Measurements from ENCODE around the gene ATP11B.
"Not testable (repeated sequence)": the region's sequence is repeated elsewhere in the genome, so short reads cannot be mapped to it uniquely, and the experiment has no call there.

Gene ATP11B

DNA sequence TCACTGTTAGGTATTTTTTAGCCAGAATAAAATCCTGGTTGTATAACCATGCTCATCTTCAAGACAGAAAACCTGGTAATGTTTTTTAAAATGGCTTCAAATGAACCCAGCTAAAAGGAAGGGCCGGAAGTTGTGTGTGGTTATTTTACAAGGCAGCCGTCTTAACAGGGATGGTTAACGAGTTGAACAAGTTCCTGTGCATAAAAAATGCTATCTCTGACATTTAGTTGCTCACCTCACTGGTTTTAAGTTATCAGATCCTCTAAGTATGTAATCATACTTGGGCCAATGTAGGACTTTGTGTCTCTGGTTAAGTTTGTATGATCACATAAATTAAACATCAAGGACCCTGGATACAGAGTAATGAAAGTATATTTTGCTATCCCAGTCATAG lies 2.1 kb downstream of the ATP11B start:
- peak; percentile 5 for DNase-seq (ENCODE audit: low read depth, low spot score)

DNA sequence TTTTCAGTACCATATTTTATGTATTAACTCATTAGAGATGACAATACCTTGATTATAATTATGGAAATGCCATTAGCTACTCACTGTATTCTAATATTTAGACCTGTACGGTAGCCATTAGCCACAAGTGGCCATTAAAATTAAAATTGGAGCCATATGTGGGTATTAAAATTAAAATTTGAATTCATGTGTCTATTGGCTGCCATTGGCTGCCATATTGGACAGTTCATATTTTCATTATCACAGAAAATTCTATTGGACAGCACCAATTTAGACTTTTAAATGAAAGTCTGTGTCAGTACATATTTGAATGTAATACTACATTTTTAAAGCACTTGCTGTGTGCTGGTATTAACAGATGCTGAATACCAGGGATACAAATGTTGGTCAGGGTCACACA lies 3.0 kb downstream of the ATP11B start:
- DNase-seq (ENCODE audit: low read depth, low spot score): no peak

DNA sequence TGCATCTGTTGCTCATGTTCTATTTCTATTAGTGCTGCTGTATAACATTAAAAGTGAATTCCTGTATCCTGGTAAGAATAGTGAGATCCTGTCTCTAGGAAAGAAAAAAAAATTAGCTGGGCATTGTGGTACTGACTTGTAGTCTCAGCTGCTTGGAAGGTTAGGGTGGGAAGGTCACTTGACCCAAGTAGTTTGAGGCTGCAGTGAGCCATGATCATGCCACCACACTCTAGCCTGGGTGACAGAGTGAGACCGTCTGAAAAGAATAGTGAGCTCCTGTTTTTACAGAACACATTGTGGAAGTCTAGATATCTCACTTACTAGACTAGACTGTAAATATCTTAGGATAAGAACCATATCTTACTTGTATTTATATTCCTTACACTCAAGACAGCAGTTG lies 4.6 kb downstream of the ATP11B start:
- DNase-seq (ENCODE audit: low read depth, low spot score): no peak

- not testable (repeated sequence) for DNase-seq (ENCODE audit: low read depth, low spot score)
Observed at GRCh38 chr3:182799143-182799542, 5.8 kb downstream of the ATP11B start.

DNA sequence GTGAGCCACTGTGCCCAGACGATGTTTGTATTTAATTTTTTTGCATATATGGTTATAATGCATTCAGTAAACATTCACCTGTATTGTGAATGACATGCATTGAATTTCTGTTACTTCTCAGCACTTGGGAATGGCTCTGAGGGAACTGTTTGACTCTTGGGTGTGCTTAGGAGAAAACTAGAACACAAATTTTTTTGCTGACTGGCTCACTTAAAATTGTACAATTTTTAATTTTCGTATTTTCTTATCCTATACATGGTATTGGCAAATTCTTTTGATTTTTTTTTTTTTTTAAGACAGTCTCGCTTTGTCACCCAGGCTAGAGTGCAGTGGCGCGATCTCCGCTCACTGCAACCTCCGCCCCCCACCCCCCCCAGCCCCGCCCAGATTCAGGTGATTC lies 7.2 kb downstream of the ATP11B start:
- DNase-seq (ENCODE audit: low read depth, low spot score): no peak

- no peak for DNase-seq (ENCODE audit: low read depth, low spot score)
Observed at GRCh38 chr3:182802413-182803390, 9.4 kb downstream of the ATP11B start.

- DNase-seq (ENCODE audit: low read depth, low spot score): no peak
Observed at GRCh38 chr3:182803596-182803995, 10.3 kb downstream of the ATP11B start.

DNA sequence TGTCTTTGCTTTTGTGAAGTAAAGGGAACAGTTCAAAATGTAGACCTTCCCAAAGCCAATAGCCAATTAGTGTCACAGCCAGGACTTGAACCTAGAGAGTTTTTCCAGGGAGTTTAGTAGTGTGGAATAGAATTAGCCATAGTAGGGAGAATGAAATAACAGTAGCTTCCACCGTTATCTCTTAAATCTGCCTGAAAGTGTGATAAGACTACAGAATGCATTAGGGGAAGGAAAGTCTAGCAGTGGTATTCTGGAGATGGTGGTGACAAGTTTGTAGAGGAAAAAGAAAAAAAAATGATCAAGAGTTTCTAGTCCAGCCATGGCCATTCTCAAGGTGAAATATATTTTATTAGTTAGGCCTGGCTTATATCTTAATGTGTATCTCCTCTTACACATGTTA lies 13.8 kb downstream of the ATP11B start:
- DNase-seq (ENCODE audit: low read depth, low spot score): no peak

- no peak for DNase-seq (ENCODE audit: low read depth, low spot score)
Observed at GRCh38 chr3:182808041-182808770, 14.9 kb downstream of the ATP11B start.

GRCh38 chr3:182809531-182809930 lies 16.2 kb downstream of the ATP11B start:
- DNase-seq (ENCODE audit: low read depth, low spot score): no peak

DNA sequence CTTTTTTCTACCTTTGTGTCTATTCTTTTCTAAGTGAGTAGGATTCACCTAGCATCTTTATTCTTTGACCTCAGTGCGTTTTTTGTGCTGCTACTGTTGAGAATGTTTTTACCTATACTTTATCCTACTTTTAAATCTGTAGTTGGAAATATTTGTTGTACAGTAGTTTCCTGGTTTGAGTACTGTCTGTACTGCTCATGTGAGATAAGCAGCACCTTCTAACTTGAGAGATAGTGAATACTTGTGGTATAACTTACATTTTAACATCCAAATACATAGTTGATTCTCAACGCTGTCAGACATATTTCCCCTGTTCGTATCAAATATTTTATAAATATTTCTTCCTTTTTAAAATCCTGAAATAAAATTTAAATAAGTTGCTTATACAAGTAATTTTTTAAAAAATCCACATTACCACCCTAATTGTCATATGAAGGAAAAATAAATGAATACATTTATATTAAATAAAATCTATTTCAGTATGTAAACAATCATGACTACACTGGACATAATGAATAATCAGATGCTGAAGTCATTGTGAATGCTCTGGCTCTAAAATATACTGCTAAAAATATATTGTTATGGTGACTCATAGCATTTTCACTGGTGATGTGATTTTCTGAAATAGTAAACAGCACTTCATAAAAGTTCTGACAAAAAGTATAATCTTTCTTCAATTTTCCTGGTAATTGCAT lies 17.4 kb downstream of the ATP11B start:
- DNase-seq (ENCODE audit: low read depth, low spot score): no peak

DNA sequence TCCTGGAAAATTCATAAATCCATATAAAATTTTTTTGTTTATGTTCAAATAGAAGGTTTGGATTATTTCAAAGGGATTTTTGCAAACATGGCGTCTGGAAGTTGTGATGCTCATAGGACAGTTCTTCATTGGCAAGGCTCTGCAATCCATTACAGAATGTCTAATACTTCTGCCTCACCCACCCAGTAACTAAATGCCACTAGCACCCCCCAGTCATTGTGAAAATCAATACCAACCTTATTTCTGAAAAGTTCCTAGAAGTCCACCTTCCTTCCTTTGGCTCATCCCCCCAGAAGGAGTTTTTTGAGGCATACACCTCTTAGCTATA lies 17.9 kb downstream of the ATP11B start:
- DNase-seq (ENCODE audit: low read depth, low spot score): no peak

- DNase-seq (ENCODE audit: low read depth, low spot score): no peak
Observed at GRCh38 chr3:182812123-182812522, 18.8 kb downstream of the ATP11B start.

- DNase-seq (ENCODE audit: low read depth, low spot score): no peak
Observed at GRCh38 chr3:182814419-182815062, 21.2 kb downstream of the ATP11B start.

DNA sequence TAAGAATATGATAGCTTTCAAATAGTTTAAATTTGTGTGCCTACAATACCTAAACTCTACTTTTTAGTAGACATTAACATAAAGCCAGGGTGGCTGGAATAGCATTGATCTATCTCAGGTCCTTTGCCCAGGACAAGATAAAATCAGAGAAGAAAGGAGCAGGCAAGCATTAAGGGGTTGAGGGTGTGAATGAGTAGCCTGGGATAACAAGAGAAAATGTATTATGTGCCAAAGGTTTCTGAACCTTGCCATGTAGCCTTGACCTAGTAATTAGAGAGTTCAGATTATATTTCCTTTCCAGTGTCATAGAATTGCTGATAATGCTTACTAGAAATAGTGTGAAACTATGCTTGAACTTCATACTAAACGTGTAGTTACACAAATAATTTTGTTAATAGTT lies 22.9 kb downstream of the ATP11B start:
- DNase-seq (ENCODE audit: low read depth, low spot score): no peak

- no peak for DNase-seq (ENCODE audit: low read depth, low spot score)
Observed at GRCh38 chr3:182818296-182818978, 25.1 kb downstream of the ATP11B start.

DNA sequence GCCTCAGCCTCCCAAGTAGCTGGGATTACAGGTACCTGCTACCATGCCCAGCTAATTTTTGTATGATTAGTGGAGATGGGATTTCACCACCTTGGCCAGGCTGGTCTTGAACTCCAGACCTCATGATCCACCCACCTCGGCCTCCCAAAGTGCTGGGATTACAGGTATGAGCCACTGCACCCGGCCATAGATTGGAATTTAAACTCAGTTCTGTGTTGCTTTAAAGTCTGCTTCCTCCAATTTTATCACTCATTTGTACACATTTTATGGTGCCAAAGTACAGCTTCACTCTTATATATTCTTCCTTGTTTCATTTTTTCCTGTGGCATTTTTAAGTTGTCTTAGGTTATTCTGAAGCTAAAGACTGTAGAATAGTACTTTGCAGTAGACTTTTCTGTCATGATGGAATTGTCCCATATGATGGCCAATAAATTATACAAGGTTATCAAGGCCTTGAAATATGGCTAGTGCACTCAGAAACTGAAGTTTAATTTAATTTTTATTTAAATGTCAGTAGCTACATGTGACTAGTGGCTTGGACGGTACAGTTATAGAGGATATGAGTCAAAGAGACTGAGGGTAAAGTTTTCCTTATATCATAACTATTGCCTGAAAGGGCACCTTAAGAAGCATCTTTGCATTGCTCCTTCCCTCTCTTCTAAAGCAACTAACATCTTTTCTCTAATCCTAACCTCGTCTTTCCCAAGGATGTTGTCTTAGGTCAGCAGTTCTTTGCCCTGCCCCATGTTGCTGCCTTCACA lies 28.1 kb downstream of the ATP11B start:
- DNase-seq (ENCODE audit: low read depth, low spot score): no peak

GRCh38 chr3:182822260-182822659 lies 29.0 kb downstream of the ATP11B start:
- not testable (repeated sequence) for DNase-seq (ENCODE audit: low read depth, low spot score)

- no peak for DNase-seq (ENCODE audit: low read depth, low spot score)
Observed at GRCh38 chr3:182824957-182825356, 31.7 kb downstream of the ATP11B start.

DNA sequence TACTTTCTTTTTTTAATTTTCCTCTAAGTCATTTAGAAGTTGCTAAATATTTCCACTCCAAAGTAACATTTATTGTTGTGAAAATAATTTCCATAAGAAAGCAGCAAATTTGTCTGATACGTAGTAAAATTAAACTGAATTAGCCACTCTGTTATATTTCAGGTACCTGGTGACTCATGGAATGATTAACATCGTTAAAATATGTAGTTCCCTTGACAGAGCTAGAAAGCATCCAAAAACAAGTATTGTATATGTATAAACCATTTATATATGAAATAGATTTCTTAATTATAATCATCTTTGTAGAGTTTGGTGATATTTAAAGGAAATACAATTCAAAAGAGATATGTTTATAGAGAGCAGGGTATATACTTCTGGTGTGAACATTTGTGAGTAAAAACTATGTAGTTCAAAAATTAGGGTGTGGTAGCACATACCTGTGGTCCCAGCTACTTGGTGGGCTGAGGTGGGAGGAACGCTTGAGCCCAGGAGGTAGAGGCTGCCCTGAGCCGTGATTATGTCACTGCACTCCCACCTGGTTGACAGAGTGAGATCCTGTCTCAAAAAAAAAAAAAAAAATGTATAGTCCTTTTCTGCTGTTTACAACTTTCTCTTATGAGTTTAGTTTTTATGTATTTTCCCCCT lies 36.6 kb downstream of the ATP11B start:
- no peak for DNase-seq (ENCODE audit: low read depth, low spot score)

All from ELF-1 (cell line).